ENCODE data around the gene SDS.

GRCh38 chr12:113449299-113449698 is 45.6 kb upstream of the SDS start:
- TF ChIP-seq CTCF (IDR thresholded peaks at IDR 0.05) (no peak), POLR2A (IDR thresholded peaks at IDR 0.05) (no peak)
